ENCODE measurements around the gene UST. TPM values are rescaled to one million over a fixed set of nuclear protein-coding genes. Genes with fewer than 3 reads are reported as not detected.

UST gene
- total and polyA plus RNA-seq, 9 of the 15 experiments (the other 6 are each of a cell fraction or from before 2014, with no cell fraction given): 0.04 to 0.10 TPM; not detected in 7

DNA sequence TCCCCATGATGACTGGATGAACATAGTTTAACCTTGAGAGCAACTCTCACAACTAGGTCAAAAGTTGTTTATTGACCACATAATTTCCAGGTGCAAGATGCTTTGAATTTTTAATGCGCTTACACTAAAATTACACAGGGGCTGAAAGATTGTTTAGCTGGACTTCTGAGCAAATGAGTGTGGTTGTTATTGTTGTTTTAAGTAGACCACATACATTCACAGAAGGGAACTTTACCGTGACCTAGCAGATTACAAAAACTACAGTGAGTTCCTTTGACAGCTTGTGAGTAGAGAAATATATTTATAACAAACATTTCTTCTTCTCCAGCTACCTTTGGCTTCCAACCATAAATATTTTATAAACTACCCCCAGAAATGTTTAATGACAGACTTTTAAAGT is 178.9 kb downstream of the UST start (continued):
- no peak for TF ChIP-seq NR2C1 (IDR thresholded peaks at IDR 0.05)
- no peak for TF ChIP-seq NR2C1 (tag; IDR thresholded peaks at IDR 0.05)
- TF ChIP-seq CCAR2 (IDR thresholded peaks at IDR 0.05; ENCODE audit: low read depth, low read length): no peak
- TF ChIP-seq SMARCC2 (IDR thresholded peaks at IDR 0.05; ENCODE audit: low read depth): no peak
- no peak for TF ChIP-seq BACH1 (tag; IDR thresholded peaks at IDR 0.05)

DNA sequence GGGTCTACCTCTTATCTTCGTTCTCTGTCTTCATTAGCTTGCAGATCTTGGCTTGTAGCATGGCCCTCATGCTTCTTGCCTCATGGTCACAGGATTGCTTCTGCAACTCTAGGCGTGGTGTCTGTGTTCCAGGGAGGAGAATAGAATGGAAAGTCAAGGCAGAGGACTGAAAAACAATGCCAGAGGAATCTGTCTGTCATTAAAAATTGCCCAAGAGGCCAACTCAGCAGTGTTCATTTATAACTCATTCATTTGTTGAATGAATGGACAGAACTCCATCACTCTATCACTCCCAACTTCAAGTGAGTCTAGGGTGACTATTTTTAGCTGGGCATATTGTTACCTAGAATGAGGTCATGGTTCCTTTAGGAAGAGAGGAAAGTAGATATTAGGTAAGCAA is 179.6 kb downstream of the UST start:
- BruUV-seq (replicated peaks): no TSS peak

More for the DNA sequence above, 179.6 kb downstream of the UST start:
- Histone ChIP-seq H4K20me1 (replicated peaks; ENCODE audit: control insufficient read depth, insufficient read depth, low read length) (no peaks in the 10 kb centered on the region), H3K4me1 (replicated peaks in 1 of 2; ENCODE audit: control insufficient read depth in 2 of 2, insufficient read depth in 2 of 2, low read length in 2 of 2) (no peaks in the 10 kb centered on the region), H3K79me2 (ENCODE audit: control insufficient read depth, insufficient read depth, low read length) (no peaks in the 10 kb centered on the region), H3K27me3 (ENCODE audit: control insufficient read depth in 2 of 2, insufficient read depth in 2 of 2, low read length in 2 of 2) (0 out of 5 replicates have a peak, but pooled peaks cover 0 to 3% of the 10 kb centered on the region in 2 experiments), H3K36me3 (ENCODE audit: control insufficient read depth, insufficient read depth, low read length) (no peaks in the 10 kb centered on the region), H2AFZ (ENCODE audit: low read depth, low read length) (no peak overlapping the region), H3K9me3 (replicated peaks; ENCODE audit: control insufficient read depth, insufficient read depth, low read depth, low read length) (no peaks in the 10 kb centered on the region), H3K9ac (ENCODE audit: insufficient read depth in 1 of 2, low read depth in 2 of 2, low read length in 2 of 2) (no peak overlapping the region), H3K4me2 (ENCODE audit: insufficient read depth, low read length) (no peak overlapping the region), H3K27ac (ENCODE audit: extremely low read depth, low read depth, low read length) (no peak overlapping the region), H3K4me3 (no peak overlapping the region), H3K9me1 (ENCODE audit: control insufficient read depth, insufficient read depth, low read length) (no peaks in the 10 kb centered on the region)
- intact Hi-C loops (cut with micrococcal nuclease): no loop called here
- ChIA-PET POLR2A (interaction anchor here (0.7 kb wide), 1 partner anchor 14 kb away, joined by 3 read pairs; no protein-coding TSS in a partner anchor), CTCF (ENCODE audit: low intra/inter-chr PET ratio) (no interaction called here)
- DNase-seq (ENCODE audit: extremely low read depth in 1 of 4, low spot score in 3 of 4) (no peak), ATAC-seq (no peak), FAIRE-seq (no peak)
- in situ Hi-C loops (cut with MboI): no loop called here
- 0% methylated on average over 2 of the region's 2 CpGs for WGBS (ENCODE audit: insufficient coverage, low coverage, missing lambda C conversion rate)
- TF ChIP-seq ZNF324 (CRISPR knock-in tag; IDR thresholded peaks at IDR 0.05) (no peak), CEBPG (CRISPR knock-in tag; IDR thresholded peaks at IDR 0.05) (no peak), CEBPG (tag; conservative IDR thresholded peaks at IDR 0.05 in 1 of 2, IDR thresholded peaks at IDR 0.05 in 1 of 2) (no peak), ZC3H8 (IDR thresholded peaks at IDR 0.05) (no peak), RFX7 (CRISPR knock-in tag; IDR thresholded peaks at IDR 0.05) (no peak), ZNF146 (CRISPR knock-in tag; IDR thresholded peaks at IDR 0.05; ENCODE audit: unreplicated experiment) (no peak), MED1 (CRISPR knock-in tag; IDR thresholded peaks at IDR 0.05; ENCODE audit: borderline replicate concordance) (no peak), MTF1 (CRISPR knock-in tag; IDR thresholded peaks at IDR 0.05; ENCODE audit: borderline replicate concordance) (no peak), PHB2 (IDR thresholded peaks at IDR 0.05; ENCODE audit: low read depth) (no peak), NELFE (IDR thresholded peaks at IDR 0.05; ENCODE audit: insufficient read depth, insufficient read length) (no peak), CREB1 (IDR thresholded peaks at IDR 0.05) (no peak), CREB1 (CRISPR knock-in tag; IDR thresholded peaks at IDR 0.05) (no peak), NFIC (IDR thresholded peaks at IDR 0.05) (no peak), BRD4 (IDR thresholded peaks at IDR 0.05) (no peak), ZNF77 (CRISPR knock-in tag; IDR thresholded peaks at IDR 0.05) (no peak), ZNF133 (CRISPR knock-in tag; IDR thresholded peaks at IDR 0.05) (no peak)
- TF ChIP-seq, protein P1, sequence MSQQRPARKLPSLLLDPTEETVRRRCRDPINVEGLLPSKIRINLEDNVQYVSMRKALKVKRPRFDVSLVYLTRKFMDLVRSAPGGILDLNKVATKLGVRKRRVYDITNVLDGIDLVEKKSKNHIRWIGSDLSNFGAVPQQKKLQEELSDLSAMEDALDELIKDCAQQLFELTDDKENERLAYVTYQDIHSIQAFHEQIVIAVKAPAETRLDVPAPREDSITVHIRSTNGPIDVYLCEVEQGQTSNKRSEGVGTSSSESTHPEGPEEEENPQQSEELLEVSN (IDR thresholded peaks at IDR 0.05; ENCODE audit: borderline replicate concordance in 1 of 2, extremely low read depth in 1 of 2, insufficient read depth in 1 of 2, insufficient read length in 1 of 2, low read depth in 1 of 2, low read length in 1 of 2, poor library complexity in 1 of 2, severe bottlenecking in 1 of 2): no peak
